ENCODE data around the gene TMC7. TPM values are rescaled to one million over a fixed set of nuclear protein-coding genes. Genes with fewer than 3 reads are reported as not detected.

Gene TMC7
- total and polyA plus RNA-seq, 2 of the 13 experiments (the other 11 are each of a cell fraction or from before 2014, with no cell fraction given) = 1.2 to 5.1 TPM

DNA sequence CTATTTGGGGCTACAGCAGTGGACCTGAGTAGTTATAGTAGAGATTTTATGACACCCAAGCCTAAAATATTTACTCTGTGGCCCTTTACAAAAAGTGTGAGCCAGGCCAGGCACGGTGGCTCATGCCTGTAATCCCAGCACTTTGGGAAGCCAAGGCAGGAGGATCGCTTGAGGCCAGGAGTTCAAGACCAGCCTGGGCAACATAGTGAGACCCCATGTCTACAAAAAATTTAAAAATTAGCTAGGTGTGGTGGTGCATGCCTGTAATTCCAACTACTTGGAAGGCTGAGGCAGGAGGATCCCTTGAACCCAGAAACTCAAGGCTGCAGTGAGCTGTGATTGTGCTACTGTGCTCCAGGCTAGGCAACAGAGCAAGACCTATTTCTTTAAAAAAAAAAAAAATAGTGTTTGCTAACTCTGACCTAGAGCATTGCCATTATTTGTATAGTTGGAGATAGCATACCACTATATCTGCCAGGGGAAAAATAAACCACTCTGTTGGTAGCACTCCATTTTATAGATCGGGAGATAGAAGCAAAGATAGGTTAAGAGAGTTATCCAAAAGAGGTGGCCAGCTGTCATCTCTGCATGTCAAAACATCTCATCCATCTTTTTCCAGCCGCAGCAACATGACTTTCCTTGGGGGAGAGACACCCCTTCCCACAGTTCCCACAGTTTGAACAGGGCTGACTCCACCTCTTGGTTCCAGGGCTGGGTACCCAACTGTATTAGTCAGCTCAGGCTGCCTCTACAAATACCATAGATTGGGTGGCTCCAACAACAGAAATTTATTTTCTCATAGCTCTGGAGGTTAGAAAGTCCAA, 127.0 kb downstream of the TMC7 start (continued):
- TF ChIP-seq, protein P1, sequence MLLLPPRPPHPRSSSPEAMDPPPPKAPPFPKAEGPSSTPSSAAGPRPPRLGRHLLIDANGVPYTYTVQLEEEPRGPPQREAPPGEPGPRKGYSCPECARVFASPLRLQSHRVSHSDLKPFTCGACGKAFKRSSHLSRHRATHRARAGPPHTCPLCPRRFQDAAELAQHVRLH (CRISPR knock-in tag; IDR thresholded peaks at IDR 0.05; ENCODE audit: borderline replicate concordance, low read depth) = 0 out of 2 replicates have a peak, but pooled peaks have one; percentile 70
- no peak for TF ChIP-seq FOXM1 (CRISPR knock-in tag; IDR thresholded peaks at IDR 0.05)
- peak; percentile 40; the same call in 1 of the 2 replicates for TF ChIP-seq RXRB (CRISPR knock-in tag; IDR thresholded peaks at IDR 0.05; ENCODE audit: borderline replicate concordance)
- TF ChIP-seq GPN1 (CRISPR knock-in tag; IDR thresholded peaks at IDR 0.05; ENCODE audit: borderline replicate concordance) = no peak
- peak; percentile 38; the same call in 1 of the 2 replicates for TF ChIP-seq PHF21A (CRISPR knock-in tag; IDR thresholded peaks at IDR 0.05)
- no peak for TF ChIP-seq ESRRA (CRISPR knock-in tag; IDR thresholded peaks at IDR 0.05; ENCODE audit: low read depth)
- TF ChIP-seq HMG20B (CRISPR knock-in tag; conservative IDR thresholded peaks at IDR 0.05) = no peak
- 0 out of 4 replicates have a peak, but pooled peaks of 1 of the 2 experiments have one; percentile 5 for TF ChIP-seq EP300 (IDR thresholded peaks at IDR 0.05; ENCODE audit: low read depth in 2 of 2, low read length in 2 of 2)
- TF ChIP-seq EP300 (CRISPR knock-in tag; IDR thresholded peaks at IDR 0.05; ENCODE audit: borderline replicate concordance) = no peak; the same call in 1 of the 2 replicates
- no peak for TF ChIP-seq ZNF724P (CRISPR knock-in tag; IDR thresholded peaks at IDR 0.05; ENCODE audit: borderline replicate concordance)
- no peak for TF ChIP-seq ZNF878 (CRISPR knock-in tag; IDR thresholded peaks at IDR 0.05)
- TF ChIP-seq HOXA9 (CRISPR knock-in tag; IDR thresholded peaks at IDR 0.05; ENCODE audit: borderline replicate concordance) = no peak
- peak; percentile 96 for TF ChIP-seq ZNF121 (CRISPR knock-in tag; IDR thresholded peaks at IDR 0.05)
- TF ChIP-seq ONECUT2 (CRISPR knock-in tag; IDR thresholded peaks at IDR 0.05) = no peak
- TF ChIP-seq, protein P2, sequence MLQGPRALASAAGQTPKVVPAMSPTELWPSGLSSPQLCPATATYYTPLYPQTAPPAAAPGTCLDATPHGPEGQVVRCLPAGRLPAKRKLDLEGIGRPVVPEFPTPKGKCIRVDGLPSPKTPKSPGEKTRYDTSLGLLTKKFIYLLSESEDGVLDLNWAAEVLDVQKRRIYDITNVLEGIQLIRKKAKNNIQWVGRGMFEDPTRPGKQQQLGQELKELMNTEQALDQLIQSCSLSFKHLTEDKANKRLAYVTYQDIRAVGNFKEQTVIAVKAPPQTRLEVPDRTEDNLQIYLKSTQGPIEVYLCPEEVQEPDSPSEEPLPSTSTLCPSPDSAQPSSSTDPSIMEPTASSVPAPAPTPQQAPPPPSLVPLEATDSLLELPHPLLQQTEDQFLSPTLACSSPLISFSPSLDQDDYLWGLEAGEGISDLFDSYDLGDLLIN (CRISPR knock-in tag; IDR thresholded peaks at IDR 0.05; ENCODE audit: borderline replicate concordance) = no peak
- no peak for TF ChIP-seq MXI1 (IDR thresholded peaks at IDR 0.05; ENCODE audit: borderline replicate concordance, low read depth, low read length)
- no peak for TF ChIP-seq ZSCAN12 (CRISPR knock-in tag; IDR thresholded peaks at IDR 0.05)
- TF ChIP-seq CHD2 (IDR thresholded peaks at IDR 0.05; ENCODE audit: low read depth, low read length) = no peak
- peak; percentile 52; the same call in 1 of the 2 replicates for TF ChIP-seq RCOR2 (CRISPR knock-in tag; IDR thresholded peaks at IDR 0.05)
- TF ChIP-seq IKZF4 (CRISPR knock-in tag; IDR thresholded peaks at IDR 0.05; ENCODE audit: borderline replicate concordance, low read depth, not compliant biosample characterization) = no peak
- 0 out of 2 replicates have a peak, but pooled peaks have one; percentile 39 for TF ChIP-seq ZNF180 (CRISPR knock-in tag; IDR thresholded peaks at IDR 0.05; ENCODE audit: borderline replicate concordance, low read depth)
- TF ChIP-seq, protein P3, sequence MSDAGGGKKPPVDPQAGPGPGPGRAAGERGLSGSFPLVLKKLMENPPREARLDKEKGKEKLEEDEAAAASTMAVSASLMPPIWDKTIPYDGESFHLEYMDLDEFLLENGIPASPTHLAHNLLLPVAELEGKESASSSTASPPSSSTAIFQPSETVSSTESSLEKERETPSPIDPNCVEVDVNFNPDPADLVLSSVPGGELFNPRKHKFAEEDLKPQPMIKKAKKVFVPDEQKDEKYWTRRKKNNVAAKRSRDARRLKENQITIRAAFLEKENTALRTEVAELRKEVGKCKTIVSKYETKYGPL (CRISPR knock-in tag; IDR thresholded peaks at IDR 0.05) = no peak; the same call in 1 of the 2 replicates
- TF ChIP-seq ZNF333 (CRISPR knock-in tag; IDR thresholded peaks at IDR 0.05; ENCODE audit: borderline replicate concordance) = no peak
- no peak for TF ChIP-seq ZNF879 (CRISPR knock-in tag; IDR thresholded peaks at IDR 0.05)
- TF ChIP-seq PATZ1 (CRISPR knock-in tag; IDR thresholded peaks at IDR 0.05) = peak; percentile 75
- no peak for TF ChIP-seq ZNF138 (CRISPR knock-in tag; IDR thresholded peaks at IDR 0.05; ENCODE audit: low read depth)
- no peak for TF ChIP-seq ZNF577 (CRISPR knock-in tag; IDR thresholded peaks at IDR 0.05; ENCODE audit: borderline replicate concordance, low read depth)
